Glutamatergic neuron (in vitro differentiated cells): ENCODE data around the gene TMEM141. TPM values are rescaled to one million over a fixed set of nuclear protein-coding genes. Genes with fewer than 3 reads are reported as not detected.

ENCODE experiments used
- DNase-seq: peaks from one replicate; pipeline ENCODE4 v3.0.0; 2022
- H3K27ac Mint-ChIP-seq: one replicate; pipeline ENCODE4 v1.8.0; 2020; ENCODE audit warnings: mild to moderate bottlenecking, mixed read lengths, inconsistent platforms; ENCODE audit not compliant: unreplicated experiment
- H3K27me3 Mint-ChIP-seq: one replicate; pipeline ENCODE4 v1.8.0; 2020; ENCODE audit warnings: mild to moderate bottlenecking, moderate library complexity, mixed read lengths, inconsistent platforms; ENCODE audit not compliant: unreplicated experiment
- H3K36me3 Mint-ChIP-seq: one replicate; pipeline ENCODE4 v1.8.0; 2020; ENCODE audit warnings: mild to moderate bottlenecking, mixed read lengths, inconsistent platforms; ENCODE audit not compliant: unreplicated experiment
- H3K4me1 Mint-ChIP-seq: one replicate; pipeline ENCODE4 v1.8.0; 2020; ENCODE audit warnings: mild to moderate bottlenecking, low read depth, mixed read lengths, inconsistent platforms; ENCODE audit not compliant: unreplicated experiment
- H3K4me3 Mint-ChIP-seq: one replicate; pipeline ENCODE4 v1.8.0; 2020; ENCODE audit warnings: mild to moderate bottlenecking, mixed read lengths, inconsistent platforms; ENCODE audit not compliant: unreplicated experiment
- H3K9me3 Mint-ChIP-seq: one replicate; pipeline ENCODE4 v1.8.0; 2020; ENCODE audit warnings: mild to moderate bottlenecking, moderate library complexity, mixed read lengths, inconsistent platforms; ENCODE audit not compliant: unreplicated experiment
- CTCF ChIP-seq: fragments of 200-600 bp; sonication (generic); IDR thresholded peaks from one replicate; pipeline ENCODE4 v1.5.0; 2021; ENCODE audit not compliant: partially characterized antibody, unreplicated experiment
- total RNA-seq: library from RNA; stranded (reverse); fragmentation: NEBNext Ultra II Directional; extraction: Animal tissue kit (Norgen Biotek cat#: 25700); gene quantifications from one replicate; pipeline ENCODE4 v1.2.1, GENCODE V29; 2021; ENCODE audit not compliant: unreplicated experiment

Gene TMEM141
- total RNA-seq, 1 donor from 2014 or later = 46.1 TPM

GRCh38 chr9:136824496-136825225 is 33.5 kb downstream of the TMEM141 start:
- DNase-seq = peak; percentile 37
- peak overlapping the region; percentile 79 for H3K27ac Mint-ChIP-seq
- H3K27me3 Mint-ChIP-seq = peaks cover 13% of the 10 kb centered on the region
- peaks cover 11% of the 10 kb centered on the region for H3K9me3 Mint-ChIP-seq
- TF ChIP-seq CTCF = no peak
- H3K4me3 Mint-ChIP-seq = peak overlapping the region; percentile 42
- peaks cover 17% of the 10 kb centered on the region for H3K4me1 Mint-ChIP-seq
- H3K36me3 Mint-ChIP-seq = no peaks in the 10 kb centered on the region

GRCh38 chr9:136825295-136826187 is 34.4 kb downstream of the TMEM141 start:
- peak; percentile 47 for DNase-seq
- peaks cover 10% of the 10 kb centered on the region for H3K9me3 Mint-ChIP-seq
- H3K4me3 Mint-ChIP-seq = no peak overlapping the region
- H3K27ac Mint-ChIP-seq = peak overlapping the region; percentile 79
- TF ChIP-seq CTCF = no peak
- H3K27me3 Mint-ChIP-seq = peaks cover 11% of the 10 kb centered on the region
- H3K4me1 Mint-ChIP-seq = peaks cover 16% of the 10 kb centered on the region
- H3K36me3 Mint-ChIP-seq = no peaks in the 10 kb centered on the region

GRCh38 chr9:136826188-136826541 is 35.0 kb downstream of the TMEM141 start:
- TF ChIP-seq CTCF = no peak
- Mint-ChIP-seq H3K4me3 (no peak overlapping the region), H3K36me3 (no peaks in the 10 kb centered on the region), H3K27ac (no peak overlapping the region), H3K27me3 (peaks cover 7% of the 10 kb centered on the region), H3K9me3 (peaks cover 6% of the 10 kb centered on the region), H3K4me1 (peaks cover 10% of the 10 kb centered on the region)
- DNase-seq = peak; percentile 14

- H3K4me3 Mint-ChIP-seq = no peak overlapping the region
- H3K27ac Mint-ChIP-seq = no peak overlapping the region
- no peak for TF ChIP-seq CTCF
- H3K9me3 Mint-ChIP-seq = peaks cover 6% of the 10 kb centered on the region
- peak; percentile 12 for DNase-seq
- H3K36me3 Mint-ChIP-seq = no peaks in the 10 kb centered on the region
- peaks cover 9% of the 10 kb centered on the region for H3K4me1 Mint-ChIP-seq
- peaks cover 7% of the 10 kb centered on the region for H3K27me3 Mint-ChIP-seq
These were observed 35.8 kb downstream of the TMEM141 start for GRCh38 chr9:136826703-136827582.
